Natural killer cell (primary cell): ENCODE data around the gene CTNNA3. TPM values are rescaled to one million over a fixed set of nuclear protein-coding genes. Genes with fewer than 3 reads are reported as not detected.
"Not testable (repeated sequence)": the region's sequence is repeated elsewhere in the genome, so short reads cannot be mapped to it uniquely, and the experiment has no call there.

Experiments
- ATAC-seq, 3 donors: fragments of 150-1000 bp in 2 of 3; fragments of 200-7000 bp in 1 of 3; cut with Tn5 transposase; 1 replicate in 1 of 3; 2 replicates in 2 of 3; pipeline ENCODE4 v1.10.0; 2021; ENCODE audit warnings: mild to moderate bottlenecking in 2 of 3, moderate library complexity in 2 of 3
- DNase-seq, 2 donors: peaks; one replicate each; pipeline versions ENCODE4 v3.0.0 to v3.0.0-alpha.2; 2013 to 2021; ENCODE audit warnings: mixed read lengths in 1 of 2
- H3K27ac ChIP-seq: one replicate; pipeline ENCODE4 v1.5.1; 2013; ENCODE audit warnings: mild to moderate bottlenecking, low read length
- H3K27me3 ChIP-seq: one replicate; pipeline ENCODE4 v1.6.1; 2013; ENCODE audit warnings: low read length; ENCODE audit not compliant: control insufficient read depth, insufficient read depth
- H3K36me3 ChIP-seq: one replicate; pipeline ENCODE4 v1.6.1; 2013; ENCODE audit warnings: low read length; ENCODE audit not compliant: control insufficient read depth, insufficient read depth
- H3K4me1 ChIP-seq: one replicate; pipeline ENCODE4 v1.6.1; 2013; ENCODE audit warnings: low read length; ENCODE audit not compliant: control insufficient read depth, insufficient read depth
- H3K4me3 ChIP-seq: one replicate; pipeline ENCODE4 v1.5.1; 2013; ENCODE audit warnings: low read length
- H3K9me3 ChIP-seq: one replicate; pipeline ENCODE4 v1.6.1; 2013; ENCODE audit warnings: low read length; ENCODE audit not compliant: control insufficient read depth, insufficient read depth
- H3K27ac Mint-ChIP-seq, 2 donors: one replicate each; pipeline ENCODE4 v1.8.0; 2022; ENCODE audit warnings: mild to moderate bottlenecking in 2 of 2, mixed read lengths in 2 of 2, moderate library complexity in 1 of 2
- H3K27me3 Mint-ChIP-seq, 2 donors: one replicate each; pipeline ENCODE4 v1.8.0; 2022; ENCODE audit warnings: low read depth in 2 of 2, mixed read lengths in 2 of 2
- H3K36me3 Mint-ChIP-seq: one replicate; pipeline ENCODE4 v1.8.0; 2022; ENCODE audit warnings: mixed read lengths
- H3K4me1 Mint-ChIP-seq, 2 donors: one replicate each; pipeline ENCODE4 v1.8.0; 2022; ENCODE audit warnings: mixed read lengths in 2 of 2
- H3K4me3 Mint-ChIP-seq: one replicate; pipeline ENCODE4 v1.8.0; 2022; ENCODE audit warnings: mild to moderate bottlenecking, moderate library complexity, mixed read lengths
- H3K9me3 Mint-ChIP-seq, 2 donors: one replicate each; pipeline ENCODE4 v1.8.0; 2022; ENCODE audit warnings: mixed read lengths in 2 of 2
- CTCF ChIP-seq: fragments of 200-600 bp; IDR thresholded peaks from one replicate; pipeline ENCODE4 v1.8.0; 2022; ENCODE audit warnings: antibody characterized with exemption
- WGBS: methylation state at CpG from one replicate; pipeline ENCODE4 v1.1.7; 2013; ENCODE audit warnings: missing lambda C conversion rate; ENCODE audit not compliant: insufficient coverage; 5-methylcytosine and 5-hydroxymethylcytosine counted together
- intact Hi-C: fragments of 100-400 bp; cut with micrococcal nuclease; formaldehyde crosslinking; loops from one replicate; pipeline ENCODE4 v1.14.2; 2022
- total RNA-seq, 4 donors: library from RNA; stranded (reverse); fragments of 120-200 nt in 1 of 4; gene quantifications; one replicate each; pipeline versions ENCODE4 v1.2.3 to v1.2.4, GENCODE V29; 2013 to 2022

The CTNNA3 gene
- total RNA-seq, 3 donors from 2014 or later (not counting 1 experiment from before 2014, with no cell fraction given) = not detected

- Histone ChIP-seq H3K27me3 (no peaks in the 10 kb centered on the region), H3K4me1 (no peaks in the 10 kb centered on the region), H3K36me3 (no peaks in the 10 kb centered on the region), H3K4me3 (no peak overlapping the region), H3K9me3 (no peaks in the 10 kb centered on the region), H3K27ac (no peak overlapping the region)
- Mint-ChIP-seq H3K4me1 (no peaks in the 10 kb centered on the region), H3K4me3 (no peak overlapping the region), H3K27me3 (no peaks in the 10 kb centered on the region), H3K27ac (no peak overlapping the region), H3K36me3 (no peaks in the 10 kb centered on the region), H3K9me3 (peaks cover 2 to 3% of the 10 kb centered on the region in 2 donors)
- no CpG with 5 or more reads among the region's 1 CpG for WGBS
- TF ChIP-seq CTCF = no peak
- intact Hi-C loops = no loop called here
- ATAC-seq (no peak), DNase-seq (no peak)
Observed at GRCh38 chr10:67573484-67573883, 122.5 kb downstream of the CTNNA3 start.

- Histone ChIP-seq H3K36me3 (no peaks in the 10 kb centered on the region), H3K4me1 (no peaks in the 10 kb centered on the region), H3K9me3 (no peaks in the 10 kb centered on the region), H3K4me3 (no peak overlapping the region), H3K27me3 (no peaks in the 10 kb centered on the region), H3K27ac (no peak overlapping the region)
- H3K4me3 Mint-ChIP-seq = no peak overlapping the region
- DNase-seq (no peak), ATAC-seq (no peak)
- peaks cover 2 to 3% of the 10 kb centered on the region in 2 donors for H3K9me3 Mint-ChIP-seq
- H3K27ac Mint-ChIP-seq = no peak overlapping the region
- WGBS = 91% methylated on average over 5 of the region's 5 CpGs
- no peaks in the 10 kb centered on the region for H3K27me3 Mint-ChIP-seq
- no peaks in the 10 kb centered on the region for H3K4me1 Mint-ChIP-seq
- TF ChIP-seq CTCF = no peak
- no peaks in the 10 kb centered on the region for H3K36me3 Mint-ChIP-seq
- intact Hi-C loops = no loop called here
Observed at GRCh38 chr10:67571503-67571902, 124.5 kb downstream of the CTNNA3 start.

- H3K36me3 ChIP-seq, H3K27me3 ChIP-seq, H3K4me3 ChIP-seq, H3K27ac Mint-ChIP-seq, H3K27ac ChIP-seq, H3K36me3 Mint-ChIP-seq, ATAC-seq, H3K4me3 Mint-ChIP-seq, H3K4me1 Mint-ChIP-seq, H3K9me3 ChIP-seq, H3K4me1 ChIP-seq, H3K27me3 Mint-ChIP-seq, DNase-seq, intact Hi-C loops: not testable (repeated sequence)
- WGBS = 96% methylated on average over 14 of the region's 14 CpGs
- peaks cover 4 to 11% of the 10 kb centered on the region in 2 donors for H3K9me3 Mint-ChIP-seq
Observed at GRCh38 chr10:67558311-67558710, 137.7 kb downstream of the CTNNA3 start.

- Mint-ChIP-seq H3K36me3 (peaks cover 6% of the 10 kb centered on the region), H3K9me3 (peaks cover 4 to 7% of the 10 kb centered on the region in 2 donors), H3K4me3 (no peak overlapping the region), H3K27ac (no peak overlapping the region), H3K4me1 (no peaks in the 10 kb centered on the region), H3K27me3 (no peaks in the 10 kb centered on the region)
- DNase-seq (no peak), ATAC-seq (no peak)
- H3K4me3 ChIP-seq = no peak overlapping the region
- no peak overlapping the region for H3K27ac ChIP-seq
- H3K4me1 ChIP-seq = no peaks in the 10 kb centered on the region
- H3K36me3 ChIP-seq = no peaks in the 10 kb centered on the region
- no peak for TF ChIP-seq CTCF
- H3K27me3 ChIP-seq = no peaks in the 10 kb centered on the region
- H3K9me3 ChIP-seq = no peaks in the 10 kb centered on the region
- no CpG with 5 or more reads among the region's 3 CpGs for WGBS
- intact Hi-C loops = no loop called here
Observed at GRCh38 chr10:67553254-67553653, 142.7 kb downstream of the CTNNA3 start.
